ENCODE data around the gene DIRAS3.
"Not testable (repeated sequence)": the region's sequence is repeated elsewhere in the genome, so short reads cannot be mapped to it uniquely, and the experiment has no call there.

Gene DIRAS3

GRCh38 chr1:68015971-68016370, 34.5 kb downstream of the DIRAS3 start:
- Histone ChIP-seq H3K4me1 (ENCODE audit: insufficient read depth, low read length) (no peaks in the 10 kb centered on the region), H3K27ac (ENCODE audit: low read length) (no peak overlapping the region), H3K27me3 (ENCODE audit: insufficient read depth, low read length) (no peaks in the 10 kb centered on the region), H3K4me3 (ENCODE audit: low read length) (no peak overlapping the region), H3K9me3 (ENCODE audit: insufficient read depth, low read depth, low read length) (no peaks in the 10 kb centered on the region), H3K9ac (ENCODE audit: low read depth, low read length) (no peak overlapping the region), H3K36me3 (ENCODE audit: insufficient read depth, low read depth, low read length) (no peaks in the 10 kb centered on the region)

GRCh38 chr1:68015369-68015768, 35.1 kb downstream of the DIRAS3 start:
- H3K9ac ChIP-seq (ENCODE audit: low read depth, low read length): no peak overlapping the region
- H3K27ac ChIP-seq (ENCODE audit: low read length): no peak overlapping the region
- no peak overlapping the region for H3K4me3 ChIP-seq (ENCODE audit: low read length)
- no peaks in the 10 kb centered on the region for H3K36me3 ChIP-seq (ENCODE audit: insufficient read depth, low read depth, low read length)
- no peaks in the 10 kb centered on the region for H3K27me3 ChIP-seq (ENCODE audit: insufficient read depth, low read length)
- H3K4me1 ChIP-seq (ENCODE audit: insufficient read depth, low read length): no peaks in the 10 kb centered on the region
- H3K9me3 ChIP-seq (ENCODE audit: insufficient read depth, low read depth, low read length): no peaks in the 10 kb centered on the region

DNA sequence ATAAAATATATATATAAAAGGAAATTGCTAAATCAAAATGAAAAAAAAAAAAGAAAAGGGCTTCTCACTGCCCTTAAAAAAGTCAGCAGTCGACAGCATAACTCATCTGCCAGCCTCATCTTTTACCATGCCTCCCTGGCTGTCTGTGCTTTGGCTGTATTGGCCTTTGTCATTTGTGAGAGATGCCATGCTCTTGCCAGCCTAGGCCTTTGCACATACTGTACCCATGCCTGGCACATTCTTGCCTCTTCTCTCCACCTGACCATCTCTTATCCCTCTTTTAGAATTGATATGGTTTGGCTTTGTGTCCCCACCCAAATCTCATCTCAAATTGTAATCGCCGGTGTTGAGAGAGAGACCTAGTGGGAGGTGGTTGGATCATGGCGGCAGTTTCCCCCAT, 37.1 kb downstream of the DIRAS3 start:
- no peaks in the 10 kb centered on the region for H3K9me3 ChIP-seq (ENCODE audit: insufficient read depth, low read depth, low read length)
- H3K36me3 ChIP-seq (ENCODE audit: insufficient read depth, low read depth, low read length): no peaks in the 10 kb centered on the region
- H3K9ac ChIP-seq (ENCODE audit: low read depth, low read length): no peak overlapping the region

DNA sequence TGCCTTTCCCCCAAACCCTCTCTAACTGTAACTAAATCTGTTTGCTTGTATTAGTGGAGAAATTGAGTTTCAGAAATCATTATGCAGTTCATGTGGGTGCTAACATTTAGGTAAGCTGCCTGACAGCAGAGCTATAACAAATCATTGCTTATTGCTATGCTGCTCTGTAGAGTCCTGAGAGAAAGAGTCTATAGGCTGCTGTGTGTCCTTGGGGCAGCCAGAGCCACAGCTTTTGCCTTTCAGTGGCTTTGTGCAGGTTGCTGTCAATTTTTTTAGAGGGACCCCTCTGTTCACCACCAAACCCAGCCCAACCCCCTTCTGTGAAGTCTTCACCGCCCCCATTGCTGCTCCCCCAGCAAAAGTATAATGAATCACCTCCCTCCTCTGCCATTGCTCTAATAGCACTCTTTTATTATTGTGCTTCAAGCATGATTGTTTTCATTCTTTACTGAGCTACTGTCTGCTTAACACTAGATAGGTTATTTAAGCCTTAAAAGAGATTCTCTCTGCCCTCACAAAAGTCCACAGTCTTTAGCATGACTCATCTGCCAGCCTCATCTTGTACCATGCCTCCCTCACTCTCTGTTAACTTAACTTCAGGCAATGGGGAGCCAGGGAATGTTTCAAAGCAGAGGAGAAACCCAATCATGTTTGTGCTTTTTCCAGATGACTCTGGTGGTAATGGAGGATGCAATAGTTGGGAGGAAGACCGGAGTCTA, 38.6 kb downstream of the DIRAS3 start:
- H3K9ac ChIP-seq (ENCODE audit: low read depth, low read length): no peak overlapping the region
- no peak overlapping the region for H3K4me3 ChIP-seq (ENCODE audit: low read length)
- no peaks in the 10 kb centered on the region for H3K27me3 ChIP-seq (ENCODE audit: insufficient read depth, low read length)
- no peaks in the 10 kb centered on the region for H3K4me1 ChIP-seq (ENCODE audit: insufficient read depth, low read length)
- no peaks in the 10 kb centered on the region for H3K36me3 ChIP-seq (ENCODE audit: insufficient read depth, low read depth, low read length)
- H3K9me3 ChIP-seq (ENCODE audit: insufficient read depth, low read depth, low read length): no peaks in the 10 kb centered on the region
- no peak overlapping the region for H3K27ac ChIP-seq (ENCODE audit: low read length)

More for the DNA sequence above, 37.1 kb downstream of the DIRAS3 start:
- no peak overlapping the region for H3K4me3 ChIP-seq (ENCODE audit: low read length)
- H3K4me1 ChIP-seq (ENCODE audit: insufficient read depth, low read length): no peaks in the 10 kb centered on the region
- no peak overlapping the region for H3K27ac ChIP-seq (ENCODE audit: low read length)
- H3K27me3 ChIP-seq (ENCODE audit: insufficient read depth, low read length): no peaks in the 10 kb centered on the region

- Histone ChIP-seq H3K9ac (ENCODE audit: low read depth, low read length) (no peak overlapping the region), H3K27me3 (ENCODE audit: insufficient read depth, low read length) (no peaks in the 10 kb centered on the region), H3K9me3 (ENCODE audit: insufficient read depth, low read depth, low read length) (no peaks in the 10 kb centered on the region), H3K36me3 (ENCODE audit: insufficient read depth, low read depth, low read length) (no peaks in the 10 kb centered on the region), H3K4me3 (ENCODE audit: low read length) (no peak overlapping the region), H3K4me1 (ENCODE audit: insufficient read depth, low read length) (no peaks in the 10 kb centered on the region), H3K27ac (ENCODE audit: low read length) (no peak overlapping the region)
These were observed 39.9 kb downstream of the DIRAS3 start for GRCh38 chr1:68010543-68010942.

DNA sequence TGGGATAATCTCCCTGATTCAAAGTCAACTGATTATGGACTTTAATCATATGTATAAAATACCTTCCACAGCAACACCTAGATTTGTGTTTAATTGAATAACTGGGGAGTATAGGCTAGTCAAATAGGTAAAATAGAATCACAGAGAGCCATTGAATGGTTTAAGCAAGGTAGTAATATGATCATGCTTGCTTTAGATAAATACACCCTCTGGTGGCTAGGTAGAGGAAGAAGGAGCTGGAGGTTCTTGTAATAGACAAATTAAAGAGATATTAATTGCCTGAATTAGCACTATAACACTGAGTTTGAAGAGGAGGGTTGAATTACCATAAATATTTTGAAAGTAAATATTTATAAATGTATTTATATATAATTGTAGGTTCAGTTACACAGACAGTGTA, 40.3 kb downstream of the DIRAS3 start:
- no peaks in the 10 kb centered on the region for H3K27me3 ChIP-seq (ENCODE audit: insufficient read depth, low read length)
- no peaks in the 10 kb centered on the region for H3K36me3 ChIP-seq (ENCODE audit: insufficient read depth, low read depth, low read length)
- no peaks in the 10 kb centered on the region for H3K9me3 ChIP-seq (ENCODE audit: insufficient read depth, low read depth, low read length)
- no peak overlapping the region for H3K27ac ChIP-seq (ENCODE audit: low read length)
- H3K9ac ChIP-seq (ENCODE audit: low read depth, low read length): no peak overlapping the region
- no peaks in the 10 kb centered on the region for H3K4me1 ChIP-seq (ENCODE audit: insufficient read depth, low read length)
- no peak overlapping the region for H3K4me3 ChIP-seq (ENCODE audit: low read length)

DNA sequence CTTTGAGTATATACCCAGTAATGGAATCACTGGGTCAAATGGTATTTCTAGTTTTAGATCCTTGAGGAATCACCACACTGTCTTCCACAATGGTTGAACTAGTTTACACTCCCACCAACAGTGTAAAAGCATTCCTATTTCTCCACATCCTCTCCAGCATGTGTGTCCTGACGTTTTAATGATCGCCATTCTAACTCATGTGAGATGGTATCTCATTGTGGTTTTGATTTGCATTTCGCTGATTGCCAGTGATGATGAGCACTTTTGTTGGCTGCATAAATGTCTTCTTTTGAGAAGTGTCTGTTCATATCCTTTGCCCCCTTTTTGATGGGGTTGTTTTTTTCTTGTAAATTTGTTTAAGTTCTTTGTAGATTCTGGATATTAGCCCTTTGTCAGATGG, 46.8 kb downstream of the DIRAS3 start:
- not testable (repeated sequence) for H3K27ac ChIP-seq (ENCODE audit: low read length); H3K36me3 ChIP-seq (ENCODE audit: insufficient read depth, low read depth, low read length); H3K27me3 ChIP-seq (ENCODE audit: insufficient read depth, low read length); H3K9me3 ChIP-seq (ENCODE audit: insufficient read depth, low read depth, low read length); H3K4me3 ChIP-seq (ENCODE audit: low read length); H3K9ac ChIP-seq (ENCODE audit: low read depth, low read length); H3K4me1 ChIP-seq (ENCODE audit: insufficient read depth, low read length)

GRCh38 chr1:68000191-68000590, 50.2 kb downstream of the DIRAS3 start:
- no peak overlapping the region for H3K9ac ChIP-seq (ENCODE audit: low read depth, low read length)
- H3K9me3 ChIP-seq (ENCODE audit: insufficient read depth, low read depth, low read length): no peaks in the 10 kb centered on the region
- H3K4me3 ChIP-seq (ENCODE audit: low read length): no peak overlapping the region
- no peaks in the 10 kb centered on the region for H3K27me3 ChIP-seq (ENCODE audit: insufficient read depth, low read length)
- H3K27ac ChIP-seq (ENCODE audit: low read length): no peak overlapping the region
- H3K36me3 ChIP-seq (ENCODE audit: insufficient read depth, low read depth, low read length): no peaks in the 10 kb centered on the region
- H3K4me1 ChIP-seq (ENCODE audit: insufficient read depth, low read length): no peaks in the 10 kb centered on the region

- Histone ChIP-seq H3K9ac (ENCODE audit: low read depth, low read length) (no peak overlapping the region), H3K4me1 (ENCODE audit: insufficient read depth, low read length) (no peaks in the 10 kb centered on the region), H3K27me3 (ENCODE audit: insufficient read depth, low read length) (no peaks in the 10 kb centered on the region), H3K36me3 (ENCODE audit: insufficient read depth, low read depth, low read length) (no peaks in the 10 kb centered on the region), H3K27ac (ENCODE audit: low read length) (no peak overlapping the region), H3K9me3 (ENCODE audit: insufficient read depth, low read depth, low read length) (peaks cover 9% of the 10 kb centered on the region; the same call in 1 of the 2 replicates), H3K4me3 (ENCODE audit: low read length) (no peak overlapping the region)
These were observed 52.7 kb downstream of the DIRAS3 start for GRCh38 chr1:67997746-67998145.

Measured in iPS-20b (cell line).